GM12878 (cell line): ENCODE data around the gene TTC23. TPM values are rescaled to one million over a fixed set of nuclear protein-coding genes. Genes with fewer than 3 reads are reported as not detected.

Source experiments
- ATAC-seq: fragments of 200-7000 bp; cut with Tn5 transposase; 3 replicates; pipeline ENCODE4 v1.9.1; 2020; ENCODE audit warnings: mild to moderate bottlenecking, moderate library complexity
- BruUV-seq: library from RNA; stranded (reverse); fragments of 400-500 nt; replicated peaks from 2 replicates; lab custom pipeline; 2021; lab: Mats Ljungman, UMichigan
- CTCF ChIA-PET: fragments of 300-600 bp; sonication (Branson Sonifier 250); formaldehyde crosslinking; extraction: SDS; loops from one replicate; lab custom pipeline; 2021; ENCODE audit warnings: inconsistent platforms; lab: Yijun Ruan, JAX
- POLR2A ChIA-PET: fragments of 350-600 bp; formaldehyde crosslinking; extraction: SDS; loops from one replicate; lab custom pipeline; 2021; ENCODE audit warnings: inconsistent platforms; lab: Charles Lee
- RAD21 ChIA-PET: fragments of 300-600 bp; sonication (Branson Sonifier 250); formaldehyde crosslinking; loops from one replicate; lab custom pipeline; 2023; ENCODE audit warnings: antibody characterized with exemption; ENCODE audit not compliant: unreplicated experiment; lab: Charles Lee
- SMC1A ChIA-PET: fragments of 300-600 bp; sonication (Branson Sonifier 250); formaldehyde crosslinking; loops from one replicate; lab custom pipeline; 2023; ENCODE audit not compliant: unreplicated experiment, uncharacterized antibody; lab: Charles Lee
- DNase-seq: peaks from one replicate; pipeline ENCODE4 v3.0.0-alpha.2; 2011; ENCODE audit warnings: low read depth, low spot score
- FAIRE-seq: peaks from 3 replicates; lab custom pipeline; 2011; peaks lifted over from hg19 to GRCh38; lab: Jason Lieb, UNC
- H2AFZ ChIP-seq: 2 replicates; pipeline ENCODE4 v1.6.0; 2011; ENCODE audit warnings: low read depth, low read length, control low read depth; ENCODE audit not compliant: control insufficient read depth
- H3K27ac ChIP-seq: 2 replicates; pipeline ENCODE4 v1.5.1; 2011; ENCODE audit warnings: control low read depth; ENCODE audit not compliant: control insufficient read depth, insufficient read depth
- H3K27me3 ChIP-seq, 2 experiments: replicated peaks in 1 of 2; 2 replicates each; pipeline versions ENCODE4 v1.6.0 to v1.6.1; 2011; ENCODE audit warnings: low read length in 1 of 2; ENCODE audit not compliant: control insufficient read depth in 2 of 2, insufficient read depth in 2 of 2
- H3K36me3 ChIP-seq, 2 experiments: 2 replicates each; pipeline ENCODE4 v1.5.1; 2011; ENCODE audit warnings: low read length in 1 of 2; ENCODE audit not compliant: control insufficient read depth in 2 of 2, insufficient read depth in 2 of 2
- H3K4me1 ChIP-seq: 2 replicates; pipeline ENCODE4 v1.6.1; 2011; ENCODE audit warnings: mild to moderate bottlenecking, low read length, moderate library complexity, mixed read lengths; ENCODE audit not compliant: control insufficient read depth, insufficient read depth
- H3K4me2 ChIP-seq: 2 replicates; pipeline ENCODE4 v1.6.0; 2011; ENCODE audit warnings: control low read depth; ENCODE audit not compliant: control insufficient read depth, insufficient read depth
- H3K4me3 ChIP-seq: fragments of 200-600 bp; sonication (generic); 2 replicates; pipeline ENCODE4 v1.5.1; 2016
- H3K79me2 ChIP-seq: 2 replicates; pipeline ENCODE4 v1.6.0; 2011; ENCODE audit warnings: low read length; ENCODE audit not compliant: control insufficient read depth, insufficient read depth
- H3K9ac ChIP-seq: 2 replicates; pipeline ENCODE4 v1.8.0; 2011; ENCODE audit warnings: low read length, control low read depth, mixed read lengths; ENCODE audit not compliant: control insufficient read depth, insufficient read depth
- H3K9me3 ChIP-seq: replicated peaks from 3 replicates; pipeline ENCODE4 v1.5.1; 2011; ENCODE audit warnings: mild to moderate bottlenecking, low read length; ENCODE audit not compliant: control insufficient read depth, insufficient read depth
- H4K20me1 ChIP-seq: 2 replicates; pipeline ENCODE4 v1.6.0; 2011; ENCODE audit not compliant: control insufficient read depth, insufficient read depth
- WGBS: methylation state at CpG from one replicate; pipeline ENCODE4 v1.1.6; 2016; ENCODE audit warnings: low lambda C conversion rate; ENCODE audit not compliant: insufficient replicate concordance, insufficient coverage; ENCODE audit errors: missing lambda C conversion rate; 5-methylcytosine and 5-hydroxymethylcytosine counted together
- in situ Hi-C: fragments of 300-500 bp; cut with MboI; formaldehyde crosslinking; loops from 9 replicates; pipeline ENCODE4 v1.14.3; 2018; ENCODE audit warnings: mixed read lengths
- intact Hi-C: fragments of 100-400 bp; cut with micrococcal nuclease; formaldehyde crosslinking; loops from one replicate; pipeline ENCODE4 v1.14.2; 2022; ENCODE audit not compliant: unreplicated experiment
- polyA plus RNA-seq, 11 experiments: library from polyadenylated mRNA; depleted of rRNA in 4 of 11; unstranded in 6 of 11; stranded (reverse) in 5 of 11; fragments of >200 nt; fragmentation: Nextera tagmentation in 4 of 11; fragmentation: Illumina TruSeq in 1 of 11; extraction: Ambion mirVana in 4 of 11; extraction: Trizol in 1 of 11; gene quantifications; 1 replicate in 1 of 11; 2 replicates in 10 of 11; pipeline versions ENCODE4 v1.2.1 to v1.2.3, GENCODE V29; 2011 to 2016; ENCODE audit warnings: inconsistent platforms in 2 of 11, missing spikeins in 2 of 11, low read depth in 1 of 11
- total RNA-seq, 4 experiments: library from RNA; depleted of rRNA in 3 of 4; stranded (reverse); fragments of >200 nt in 3 of 4; fragmentation: Illumina TruSeq in 1 of 4; extraction: Trizol in 1 of 4; gene quantifications; 2 replicates each; pipeline versions ENCODE4 v1.2.1 to v1.2.3, GENCODE V29; 2013 to 2021
- TF ChIP-seq, protein P1 (sequence below): IDR thresholded peaks from 2 replicates; pipeline ENCODE4 v1.6.1; 2012; ENCODE audit warnings: low read depth, low read length, improper control_type of control experiment
- TF ChIP-seq, protein P2 (sequence below): fragments of 450-650 bp; IDR thresholded peaks from 2 replicates; pipeline ENCODE4 v1.6.1; 2017; ENCODE audit warnings: mild to moderate bottlenecking, moderate library complexity

The TTC23 gene
- total and polyA plus RNA-seq, 10 of the 15 experiments (the other 5 are each of a cell fraction or from before 2014, with no cell fraction given) = 1.2 to 9.0 (median 6.5) TPM

- H3K36me3 ChIP-seq = no peaks in the 10 kb centered on the region
- RAD21 ChIA-PET = interaction anchor here (0.7 kb wide), 1 partner anchor 56 kb away, joined by 3 read pairs; no protein-coding TSS in a partner anchor
- no peaks in the 10 kb centered on the region for H4K20me1 ChIP-seq
- H3K4me2 ChIP-seq = no peak overlapping the region
- no peak for ATAC-seq
- no peak for DNase-seq
- TF ChIP-seq, protein P1, sequence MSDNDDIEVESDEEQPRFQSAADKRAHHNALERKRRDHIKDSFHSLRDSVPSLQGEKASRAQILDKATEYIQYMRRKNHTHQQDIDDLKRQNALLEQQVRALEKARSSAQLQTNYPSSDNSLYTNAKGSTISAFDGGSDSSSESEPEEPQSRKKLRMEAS = no peak
- TF ChIP-seq, protein P2, sequence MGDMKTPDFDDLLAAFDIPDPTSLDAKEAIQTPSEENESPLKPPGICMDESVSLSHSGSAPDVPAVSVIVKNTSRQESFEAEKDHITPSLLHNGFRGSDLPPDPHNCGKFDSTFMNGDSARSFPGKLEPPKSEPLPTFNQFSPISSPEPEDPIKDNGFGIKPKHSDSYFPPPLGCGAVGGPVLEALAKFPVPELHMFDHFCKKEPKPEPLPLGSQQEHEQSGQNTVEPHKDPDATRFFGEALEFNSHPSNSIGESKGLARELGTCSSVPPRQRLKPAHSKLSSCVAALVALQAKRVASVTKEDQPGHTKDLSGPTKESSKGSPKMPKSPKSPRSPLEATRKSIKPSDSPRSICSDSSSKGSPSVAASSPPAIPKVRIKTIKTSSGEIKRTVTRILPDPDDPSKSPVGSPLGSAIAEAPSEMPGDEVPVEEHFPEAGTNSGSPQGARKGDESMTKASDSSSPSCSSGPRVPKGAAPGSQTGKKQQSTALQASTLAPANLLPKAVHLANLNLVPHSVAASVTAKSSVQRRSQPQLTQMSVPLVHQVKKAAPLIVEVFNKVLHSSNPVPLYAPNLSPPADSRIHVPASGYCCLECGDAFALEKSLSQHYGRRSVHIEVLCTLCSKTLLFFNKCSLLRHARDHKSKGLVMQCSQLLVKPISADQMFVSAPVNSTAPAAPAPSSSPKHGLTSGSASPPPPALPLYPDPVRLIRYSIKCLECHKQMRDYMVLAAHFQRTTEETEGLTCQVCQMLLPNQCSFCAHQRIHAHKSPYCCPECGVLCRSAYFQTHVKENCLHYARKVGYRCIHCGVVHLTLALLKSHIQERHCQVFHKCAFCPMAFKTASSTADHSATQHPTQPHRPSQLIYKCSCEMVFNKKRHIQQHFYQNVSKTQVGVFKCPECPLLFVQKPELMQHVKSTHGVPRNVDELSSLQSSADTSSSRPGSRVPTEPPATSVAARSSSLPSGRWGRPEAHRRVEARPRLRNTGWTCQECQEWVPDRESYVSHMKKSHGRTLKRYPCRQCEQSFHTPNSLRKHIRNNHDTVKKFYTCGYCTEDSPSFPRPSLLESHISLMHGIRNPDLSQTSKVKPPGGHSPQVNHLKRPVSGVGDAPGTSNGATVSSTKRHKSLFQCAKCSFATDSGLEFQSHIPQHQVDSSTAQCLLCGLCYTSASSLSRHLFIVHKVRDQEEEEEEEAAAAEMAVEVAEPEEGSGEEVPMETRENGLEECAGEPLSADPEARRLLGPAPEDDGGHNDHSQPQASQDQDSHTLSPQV = no peak
- TF ChIP-seq, all 136 proteins: peak for 0
- no peak overlapping the region for H3K9ac ChIP-seq
- FAIRE-seq = no peak
- H3K27me3 ChIP-seq = no peaks in the 10 kb centered on the region
- ChIA-PET SMC1A (interaction anchor here (0.7 kb wide), 1 partner anchor 13 kb away, joined by 3 read pairs; no protein-coding TSS in a partner anchor), CTCF (no interaction called here), POLR2A (no interaction called here)
- in situ Hi-C loops (no loop called here), intact Hi-C loops (no loop called here)
- no peaks in the 10 kb centered on the region for H3K79me2 ChIP-seq
- H3K9me3 ChIP-seq = no peaks in the 10 kb centered on the region
- BruUV-seq = no TSS peak
- H3K4me3 ChIP-seq = no peak overlapping the region
- no peak overlapping the region for H3K27ac ChIP-seq
- H2AFZ ChIP-seq = no peak overlapping the region
- 70% methylated on average over 9 of the region's 9 CpGs for WGBS
- no peaks in the 10 kb centered on the region for H3K4me1 ChIP-seq
Measured at GRCh38 chr15:99155961-99156443, 93.4 kb downstream of the TTC23 start.
